ENCODE results near the gene SERPINB8. TPM values are rescaled to one million over a fixed set of nuclear protein-coding genes. Genes with fewer than 3 reads are reported as not detected.

The SERPINB8 gene
- total and polyA plus RNA-seq, 2 of the 13 experiments (the other 11 are each of a cell fraction or from before 2014, with no cell fraction given) = 0.95 to 2.2 TPM

DNA sequence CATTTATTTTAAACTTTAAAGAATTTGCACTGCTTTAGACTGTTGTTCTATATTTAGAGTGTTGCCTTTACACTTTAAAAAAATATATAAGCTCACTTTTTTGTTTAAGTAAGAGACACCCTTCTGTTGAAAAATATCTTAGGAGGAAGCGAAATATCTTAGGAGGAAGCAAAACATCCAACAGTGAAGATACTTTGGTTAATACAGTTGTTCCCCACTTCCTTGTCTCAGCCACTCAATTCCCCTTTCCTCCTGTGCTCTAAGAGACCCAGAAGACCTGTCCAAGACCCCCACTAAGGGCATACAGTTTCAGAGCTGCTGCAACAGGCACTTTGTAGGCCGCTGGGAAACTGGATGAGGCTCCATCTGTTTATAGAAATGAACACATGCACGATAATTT lies 5.7 kb downstream of the SERPINB8 start (continued):
- TF ChIP-seq BORCS8-MEF2B (CRISPR knock-in tag; IDR thresholded peaks at IDR 0.05) = no peak
- no peak for TF ChIP-seq ZNF335 (CRISPR knock-in tag; IDR thresholded peaks at IDR 0.05)
- no peak for TF ChIP-seq RAD21 (CRISPR knock-in tag; IDR thresholded peaks at IDR 0.05)
- TF ChIP-seq IRF9 (CRISPR knock-in tag; IDR thresholded peaks at IDR 0.05; ENCODE audit: borderline replicate concordance) = no peak

- no peak for DNase-seq (ENCODE audit: low spot score)
- H3K9me3 ChIP-seq (ENCODE audit: low read length) = no peaks in the 10 kb centered on the region
- no peak overlapping the region for H2AFZ ChIP-seq (ENCODE audit: low read length)
- H3K27ac ChIP-seq (ENCODE audit: extremely low read length, insufficient read depth, low read length) = no peak overlapping the region
- intact Hi-C loops (cut with micrococcal nuclease; ENCODE audit: unreplicated experiment) (no loop called here), in situ Hi-C loops (cut with HindIII; ENCODE audit: extremely low pct_ligation_motif_present, low pct_unique_long_range_greater_than_20kb) (loop anchor here (10.0 kb wide), 1 partner anchor 82 kb away; no protein-coding TSS in a partner anchor)
- ChIA-PET POLR2A (no interaction called here), CTCF (ENCODE audit: low intra/inter-chr PET ratio, low total read pairs) (no interaction called here)
- H3K4me2 ChIP-seq (ENCODE audit: low read depth, low read length) = no peak overlapping the region
- no peak for ATAC-seq
- WGBS (ENCODE audit: low lambda C conversion rate) = 65% methylated on average over 3 of the region's 3 CpGs
- no peak overlapping the region for H3K9ac ChIP-seq (ENCODE audit: insufficient read depth, low read depth, low read length)
- FAIRE-seq = no peak
- TF ChIP-seq ZNF691 (CRISPR knock-in tag; IDR thresholded peaks at IDR 0.05; ENCODE audit: borderline replicate concordance, low read depth) = no peak
- no peak for TF ChIP-seq MED1 (CRISPR knock-in tag; IDR thresholded peaks at IDR 0.05)
- no peak for TF ChIP-seq DNMT1 (CRISPR knock-in tag; IDR thresholded peaks at IDR 0.05)
- no peak for TF ChIP-seq PHF5A (CRISPR knock-in tag; IDR thresholded peaks at IDR 0.05; ENCODE audit: low read depth, unreplicated experiment)
- no peak for TF ChIP-seq ZNF564 (CRISPR knock-in tag; IDR thresholded peaks at IDR 0.05)
- TF ChIP-seq ZNF713 (CRISPR knock-in tag; IDR thresholded peaks at IDR 0.05) = no peak
- no peak for TF ChIP-seq MYC (CRISPR knock-in tag; IDR thresholded peaks at IDR 0.05; ENCODE audit: borderline replicate concordance)
- TF ChIP-seq ZNF749 (CRISPR knock-in tag; IDR thresholded peaks at IDR 0.05; ENCODE audit: borderline replicate concordance) = no peak
- TF ChIP-seq, protein P1, sequence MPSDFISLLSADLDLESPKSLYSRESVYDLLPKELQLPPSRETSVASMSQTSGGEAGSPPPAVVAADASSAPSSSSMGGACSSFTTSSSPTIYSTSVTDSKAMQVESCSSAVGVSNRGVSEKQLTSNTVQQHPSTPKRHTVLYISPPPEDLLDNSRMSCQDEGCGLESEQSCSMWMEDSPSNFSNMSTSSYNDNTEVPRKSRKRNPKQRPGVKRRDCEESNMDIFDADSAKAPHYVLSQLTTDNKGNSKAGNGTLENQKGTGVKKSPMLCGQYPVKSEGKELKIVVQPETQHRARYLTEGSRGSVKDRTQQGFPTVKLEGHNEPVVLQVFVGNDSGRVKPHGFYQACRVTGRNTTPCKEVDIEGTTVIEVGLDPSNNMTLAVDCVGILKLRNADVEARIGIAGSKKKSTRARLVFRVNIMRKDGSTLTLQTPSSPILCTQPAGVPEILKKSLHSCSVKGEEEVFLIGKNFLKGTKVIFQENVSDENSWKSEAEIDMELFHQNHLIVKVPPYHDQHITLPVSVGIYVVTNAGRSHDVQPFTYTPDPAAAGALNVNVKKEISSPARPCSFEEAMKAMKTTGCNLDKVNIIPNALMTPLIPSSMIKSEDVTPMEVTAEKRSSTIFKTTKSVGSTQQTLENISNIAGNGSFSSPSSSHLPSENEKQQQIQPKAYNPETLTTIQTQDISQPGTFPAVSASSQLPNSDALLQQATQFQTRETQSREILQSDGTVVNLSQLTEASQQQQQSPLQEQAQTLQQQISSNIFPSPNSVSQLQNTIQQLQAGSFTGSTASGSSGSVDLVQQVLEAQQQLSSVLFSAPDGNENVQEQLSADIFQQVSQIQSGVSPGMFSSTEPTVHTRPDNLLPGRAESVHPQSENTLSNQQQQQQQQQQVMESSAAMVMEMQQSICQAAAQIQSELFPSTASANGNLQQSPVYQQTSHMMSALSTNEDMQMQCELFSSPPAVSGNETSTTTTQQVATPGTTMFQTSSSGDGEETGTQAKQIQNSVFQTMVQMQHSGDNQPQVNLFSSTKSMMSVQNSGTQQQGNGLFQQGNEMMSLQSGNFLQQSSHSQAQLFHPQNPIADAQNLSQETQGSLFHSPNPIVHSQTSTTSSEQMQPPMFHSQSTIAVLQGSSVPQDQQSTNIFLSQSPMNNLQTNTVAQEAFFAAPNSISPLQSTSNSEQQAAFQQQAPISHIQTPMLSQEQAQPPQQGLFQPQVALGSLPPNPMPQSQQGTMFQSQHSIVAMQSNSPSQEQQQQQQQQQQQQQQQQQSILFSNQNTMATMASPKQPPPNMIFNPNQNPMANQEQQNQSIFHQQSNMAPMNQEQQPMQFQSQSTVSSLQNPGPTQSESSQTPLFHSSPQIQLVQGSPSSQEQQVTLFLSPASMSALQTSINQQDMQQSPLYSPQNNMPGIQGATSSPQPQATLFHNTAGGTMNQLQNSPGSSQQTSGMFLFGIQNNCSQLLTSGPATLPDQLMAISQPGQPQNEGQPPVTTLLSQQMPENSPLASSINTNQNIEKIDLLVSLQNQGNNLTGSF (CRISPR knock-in tag; IDR thresholded peaks at IDR 0.05) = no peak
- TF ChIP-seq HDAC2 (CRISPR knock-in tag; IDR thresholded peaks at IDR 0.05) = no peak
- TF ChIP-seq PPARG (CRISPR knock-in tag; conservative IDR thresholded peaks at IDR 0.05) = no peak
- TF ChIP-seq IRF9 (CRISPR knock-in tag; IDR thresholded peaks at IDR 0.05; ENCODE audit: borderline replicate concordance) = no peak
- no peak for TF ChIP-seq ZNF496 (CRISPR knock-in tag; IDR thresholded peaks at IDR 0.05; ENCODE audit: insufficient replicate concordance)
- H4K20me1 ChIP-seq (ENCODE audit: insufficient read depth, low read length) = no peaks in the 10 kb centered on the region
- no peak overlapping the region for H3K4me3 ChIP-seq (replicated peaks in 1 of 3; ENCODE audit: insufficient read depth in 1 of 3, low read depth in 2 of 3, low read length in 3 of 3)
- no peaks in the 10 kb centered on the region for H3K79me2 ChIP-seq (ENCODE audit: insufficient read depth, low read length)
- no TSS peak for BruUV-seq (replicated peaks)
- H3K36me3 ChIP-seq (replicated peaks in 1 of 2; ENCODE audit: control insufficient read depth in 1 of 2, insufficient read depth in 2 of 2, low read length in 2 of 2) = no peaks in the 10 kb centered on the region
- no peaks in the 10 kb centered on the region for H3K4me1 ChIP-seq (ENCODE audit: insufficient read depth, low read length)
- H3K27me3 ChIP-seq (ENCODE audit: control insufficient read depth in 1 of 2, insufficient read depth in 2 of 2, low read length in 2 of 2) = no peaks in the 10 kb centered on the region
Observed at GRCh38 chr18:63977040-63977439, 7.2 kb downstream of the SERPINB8 start.
